Ecto neural progenitor cell (in vitro differentiated cells): ENCODE data around the gene PCNX1.
"Not testable (repeated sequence)": the region's sequence is repeated elsewhere in the genome, so short reads cannot be mapped to it uniquely, and the experiment has no call there.

Experiments
- DNase-seq: peaks from one replicate; pipeline ENCODE4 v3.0.0-alpha.2; 2018; ENCODE audit warnings: low spot score

Gene PCNX1

GRCh38 chr14:71019917-71020316, 112.7 kb downstream of the PCNX1 start:
- not testable (repeated sequence) for DNase-seq

- DNase-seq = no peak
Observed at GRCh38 chr14:71021347-71022011, 114.2 kb downstream of the PCNX1 start.

GRCh38 chr14:71022012-71022869, 115.0 kb downstream of the PCNX1 start:
- DNase-seq = no peak

GRCh38 chr14:71022939-71023338, 115.7 kb downstream of the PCNX1 start:
- DNase-seq = no peak

GRCh38 chr14:71029236-71029781, 122.0 kb downstream of the PCNX1 start:
- no peak for DNase-seq

GRCh38 chr14:71031000-71031399, 123.7 kb downstream of the PCNX1 start:
- no peak for DNase-seq

GRCh38 chr14:71036433-71036832, 129.2 kb downstream of the PCNX1 start:
- DNase-seq = no peak

- no peak for DNase-seq
Observed at GRCh38 chr14:71048393-71048792, 141.1 kb downstream of the PCNX1 start.

- no peak for DNase-seq
Observed at GRCh38 chr14:71049435-71050133, 142.3 kb downstream of the PCNX1 start.

GRCh38 chr14:71050227-71050823, 143.1 kb downstream of the PCNX1 start:
- no peak for DNase-seq

- no peak for DNase-seq
Observed at GRCh38 chr14:71054706-71055105, 147.4 kb downstream of the PCNX1 start.

GRCh38 chr14:71056168-71056567, 148.9 kb downstream of the PCNX1 start:
- no peak for DNase-seq

GRCh38 chr14:71060274-71060673, 153.0 kb downstream of the PCNX1 start:
- no peak for DNase-seq

- DNase-seq = no peak
Observed at GRCh38 chr14:71060825-71061455, 153.7 kb downstream of the PCNX1 start.

- DNase-seq = no peak
Observed at GRCh38 chr14:71061458-71061857, 154.2 kb downstream of the PCNX1 start.

GRCh38 chr14:71062581-71063303, 155.5 kb downstream of the PCNX1 start:
- DNase-seq = no peak

- DNase-seq = no peak
Observed at GRCh38 chr14:71063351-71063750, 156.1 kb downstream of the PCNX1 start.

- not testable (repeated sequence) for DNase-seq
Observed at GRCh38 chr14:71064747-71065146, 157.5 kb downstream of the PCNX1 start.

GRCh38 chr14:71070169-71070568, 162.9 kb downstream of the PCNX1 start:
- DNase-seq = no peak

- DNase-seq = no peak
Observed at GRCh38 chr14:71071042-71071441, 163.8 kb downstream of the PCNX1 start.
